ENCODE measurements around the gene U2SURP.

Gene U2SURP

DNA sequence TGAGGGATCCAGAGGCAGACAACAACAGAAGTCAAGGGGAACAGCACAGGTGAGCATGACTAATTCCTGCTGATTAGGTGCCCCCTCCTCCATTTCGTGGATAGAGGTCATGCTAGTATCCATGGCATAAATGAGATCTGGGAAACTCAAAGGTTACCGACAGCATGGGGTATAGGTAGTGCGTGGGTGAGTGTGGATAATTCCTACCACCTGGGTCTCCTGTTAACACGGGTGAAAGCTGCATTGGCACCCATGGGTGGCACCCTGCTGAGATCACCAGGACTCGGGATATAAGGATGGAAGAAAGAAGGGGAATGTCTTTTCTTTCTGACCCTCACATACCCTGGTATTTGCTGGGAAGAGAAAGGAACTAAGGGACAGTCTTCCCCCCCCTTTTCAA is 103.8 kb downstream of the U2SURP start:
- ATAC-seq: no peak

DNA sequence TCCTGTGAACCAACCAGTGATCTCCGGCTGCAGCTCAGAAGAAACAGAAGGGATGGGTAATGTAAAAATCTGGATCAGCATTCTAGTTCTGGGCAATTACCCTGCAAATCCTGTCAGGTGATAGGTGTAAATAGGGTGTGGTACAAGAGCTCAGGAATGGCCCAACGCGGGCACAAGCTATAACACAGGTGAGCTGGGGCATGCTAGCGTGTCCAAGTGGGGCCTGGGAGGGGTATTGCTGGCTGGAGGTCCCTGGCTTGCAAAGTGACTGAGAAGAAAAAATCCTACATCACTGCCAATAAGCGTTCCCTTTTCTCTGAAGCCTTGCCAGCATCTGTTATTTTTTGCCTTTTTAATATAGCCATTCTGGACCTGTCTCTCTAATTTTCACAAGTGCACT is 108.5 kb downstream of the U2SURP start:
- no peak for ATAC-seq

All from activated CD4-positive, CD25-positive, alpha-beta regulatory T cell treated with anti-CD3 and anti-CD28 coated beads, Interleukin-2, amount 50 U/mL, for 24 hours (primary cell).